ENCODE data around the gene KRTAP5-4. TPM values are rescaled to one million over a fixed set of nuclear protein-coding genes. Genes with fewer than 3 reads are reported as not detected.
"Not testable (repeated sequence)": the region's sequence is repeated elsewhere in the genome, so short reads cannot be mapped to it uniquely, and the experiment has no call there.

Gene KRTAP5-4
- total and polyA plus RNA-seq, 9 donors, result not detected

GRCh38 chr11:1662699-1663283 is 40.9 kb upstream of the KRTAP5-4 start:
- not testable (repeated sequence) for DNase-seq; H3K27me3 ChIP-seq (ENCODE audit: control insufficient read depth, insufficient read depth, low read length); H3K36me3 ChIP-seq (ENCODE audit: control insufficient read depth, insufficient read depth, low read length); H3K27ac ChIP-seq (ENCODE audit: low read length); H3K9me3 ChIP-seq (replicated peaks; ENCODE audit: control insufficient read depth, low read depth, low read length); H3K4me3 ChIP-seq (ENCODE audit: low read length); H3K4me1 ChIP-seq (ENCODE audit: control insufficient read depth, insufficient read depth, low read length)
- WGBS (ENCODE audit: insufficient coverage), result 67% methylated on average over 3 of the region's 18 CpGs

GRCh38 chr11:1661454-1662269 is 39.7 kb upstream of the KRTAP5-4 start:
- not testable (repeated sequence) for H3K27me3 ChIP-seq (ENCODE audit: control insufficient read depth, insufficient read depth, low read length); H3K4me1 ChIP-seq (ENCODE audit: control insufficient read depth, insufficient read depth, low read length); H3K36me3 ChIP-seq (ENCODE audit: control insufficient read depth, insufficient read depth, low read length); H3K27ac ChIP-seq (ENCODE audit: low read length); H3K4me3 ChIP-seq (ENCODE audit: low read length); DNase-seq; H3K9me3 ChIP-seq (replicated peaks; ENCODE audit: control insufficient read depth, low read depth, low read length)
- WGBS (ENCODE audit: insufficient coverage), result 68% methylated on average over 6 of the region's 25 CpGs

- no peak overlapping the region for H3K4me3 ChIP-seq (ENCODE audit: low read length)
- H3K27ac ChIP-seq (ENCODE audit: low read length), result no peak overlapping the region
- no peaks in the 10 kb centered on the region for H3K27me3 ChIP-seq (ENCODE audit: control insufficient read depth, insufficient read depth, low read length)
- DNase-seq, result no peak
- 64% methylated on average over 23 of the region's 24 CpGs for WGBS (ENCODE audit: insufficient coverage)
- H3K4me1 ChIP-seq (ENCODE audit: control insufficient read depth, insufficient read depth, low read length), result no peaks in the 10 kb centered on the region
- no peaks in the 10 kb centered on the region for H3K9me3 ChIP-seq (replicated peaks; ENCODE audit: control insufficient read depth, low read depth, low read length)
- no peaks in the 10 kb centered on the region for H3K36me3 ChIP-seq (ENCODE audit: control insufficient read depth, insufficient read depth, low read length)
Observed at GRCh38 chr11:1660111-1660867, 38.4 kb upstream of the KRTAP5-4 start.

- Histone ChIP-seq H3K4me1 (ENCODE audit: control insufficient read depth, insufficient read depth, low read length) (peaks cover 6% of the 10 kb centered on the region), H3K4me3 (ENCODE audit: low read length) (no peak overlapping the region), H3K27me3 (ENCODE audit: control insufficient read depth, insufficient read depth, low read length) (no peaks in the 10 kb centered on the region), H3K36me3 (ENCODE audit: control insufficient read depth, insufficient read depth, low read length) (no peaks in the 10 kb centered on the region), H3K27ac (ENCODE audit: low read length) (no peak overlapping the region), H3K9me3 (replicated peaks; ENCODE audit: control insufficient read depth, low read depth, low read length) (no peaks in the 10 kb centered on the region)
- no peak for DNase-seq
- no CpG with 5 or more reads among the region's 14 CpGs for WGBS (ENCODE audit: insufficient coverage)
Observed at GRCh38 chr11:1659506-1659905, 37.6 kb upstream of the KRTAP5-4 start.

- no peak overlapping the region for H3K27ac ChIP-seq (ENCODE audit: low read length)
- WGBS (ENCODE audit: insufficient coverage), result 88% methylated on average over 4 of the region's 7 CpGs
- peaks cover 5% of the 10 kb centered on the region for H3K27me3 ChIP-seq (ENCODE audit: control insufficient read depth, insufficient read depth, low read length)
Observed at GRCh38 chr11:1656670-1657069, 34.7 kb upstream of the KRTAP5-4 start.

GRCh38 chr11:1656061-1656441 is 34.1 kb upstream of the KRTAP5-4 start:
- Histone ChIP-seq H3K9me3 (replicated peaks; ENCODE audit: control insufficient read depth, low read depth, low read length) (no peaks in the 10 kb centered on the region), H3K27me3 (ENCODE audit: control insufficient read depth, insufficient read depth, low read length) (peaks cover 5% of the 10 kb centered on the region), H3K27ac (ENCODE audit: low read length) (no peak overlapping the region), H3K4me1 (ENCODE audit: control insufficient read depth, insufficient read depth, low read length) (peaks cover 23% of the 10 kb centered on the region), H3K4me3 (ENCODE audit: low read length) (no peak overlapping the region), H3K36me3 (ENCODE audit: control insufficient read depth, insufficient read depth, low read length) (no peaks in the 10 kb centered on the region)
- no peak for DNase-seq
- 57% methylated on average over 3 of the region's 9 CpGs for WGBS (ENCODE audit: insufficient coverage)

More at GRCh38 chr11:1656670-1657069, 34.7 kb upstream of the KRTAP5-4 start:
- Histone ChIP-seq H3K4me1 (ENCODE audit: control insufficient read depth, insufficient read depth, low read length) (peaks cover 23% of the 10 kb centered on the region), H3K9me3 (replicated peaks; ENCODE audit: control insufficient read depth, low read depth, low read length) (no peaks in the 10 kb centered on the region), H3K4me3 (ENCODE audit: low read length) (no peak overlapping the region), H3K36me3 (ENCODE audit: control insufficient read depth, insufficient read depth, low read length) (no peaks in the 10 kb centered on the region)
- no peak for DNase-seq

GRCh38 chr11:1655168-1656060 is 33.5 kb upstream of the KRTAP5-4 start:
- 77% methylated on average over 14 of the region's 26 CpGs for WGBS (ENCODE audit: insufficient coverage)
- no peaks in the 10 kb centered on the region for H3K36me3 ChIP-seq (ENCODE audit: control insufficient read depth, insufficient read depth, low read length)
- no peaks in the 10 kb centered on the region for H3K9me3 ChIP-seq (replicated peaks; ENCODE audit: control insufficient read depth, low read depth, low read length)
- no peak for DNase-seq
- peaks cover 5% of the 10 kb centered on the region for H3K27me3 ChIP-seq (ENCODE audit: control insufficient read depth, insufficient read depth, low read length)
- no peak overlapping the region for H3K4me3 ChIP-seq (ENCODE audit: low read length)
- H3K27ac ChIP-seq (ENCODE audit: low read length), result no peak overlapping the region
- peaks cover 23% of the 10 kb centered on the region for H3K4me1 ChIP-seq (ENCODE audit: control insufficient read depth, insufficient read depth, low read length)

GRCh38 chr11:1654388-1655167 is 32.6 kb upstream of the KRTAP5-4 start:
- Histone ChIP-seq H3K4me3 (ENCODE audit: low read length) (no peak overlapping the region), H3K27ac (ENCODE audit: low read length) (no peak overlapping the region), H3K27me3 (ENCODE audit: control insufficient read depth, insufficient read depth, low read length) (peaks cover 5% of the 10 kb centered on the region), H3K9me3 (replicated peaks; ENCODE audit: control insufficient read depth, low read depth, low read length) (no peaks in the 10 kb centered on the region), H3K4me1 (ENCODE audit: control insufficient read depth, insufficient read depth, low read length) (peaks cover 23% of the 10 kb centered on the region), H3K36me3 (ENCODE audit: control insufficient read depth, insufficient read depth, low read length) (no peaks in the 10 kb centered on the region)
- no peak for DNase-seq
- WGBS (ENCODE audit: insufficient coverage), result 82% methylated on average over 5 of the region's 21 CpGs

Data from muscle of leg (tissue), 11 donors.